SIG-M5 treated with dmso at 0.1 percent for 504 hours (cell line): ENCODE data around the gene RFC5.
"Not testable (repeated sequence)": the region's sequence is repeated elsewhere in the genome, so short reads cannot be mapped to it uniquely, and the experiment has no call there.

Experiments used
- DNase-seq: peaks from one replicate; lab custom pipeline; 2025; ENCODE audit not compliant: unreplicated experiment; lab: John Stamatoyannopoulos, UW

RFC5 gene

DNA sequence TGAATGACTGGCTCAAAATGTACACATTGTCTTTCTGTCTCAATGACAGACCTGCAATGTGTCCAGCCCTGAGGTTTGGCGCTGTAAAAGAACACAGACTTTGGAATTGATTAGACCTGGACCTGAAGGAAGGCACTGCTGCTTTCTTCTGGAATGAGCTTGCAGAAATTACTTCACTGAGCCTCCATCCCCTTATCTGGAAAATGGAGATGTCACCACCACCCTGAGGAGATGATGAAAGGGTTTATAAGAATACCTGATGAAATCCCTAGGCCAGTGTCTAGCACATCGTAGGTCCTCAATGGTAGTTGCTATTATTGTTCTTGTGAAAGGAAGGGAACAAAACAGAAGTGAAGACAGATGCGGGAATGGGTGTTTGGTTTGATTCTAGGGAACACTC is 54.1 kb downstream of the RFC5 start:
- no peak for DNase-seq

- DNase-seq: no peak
These were observed 57.3 kb downstream of the RFC5 start for GRCh38 chr12:118073768-118074167.

DNA sequence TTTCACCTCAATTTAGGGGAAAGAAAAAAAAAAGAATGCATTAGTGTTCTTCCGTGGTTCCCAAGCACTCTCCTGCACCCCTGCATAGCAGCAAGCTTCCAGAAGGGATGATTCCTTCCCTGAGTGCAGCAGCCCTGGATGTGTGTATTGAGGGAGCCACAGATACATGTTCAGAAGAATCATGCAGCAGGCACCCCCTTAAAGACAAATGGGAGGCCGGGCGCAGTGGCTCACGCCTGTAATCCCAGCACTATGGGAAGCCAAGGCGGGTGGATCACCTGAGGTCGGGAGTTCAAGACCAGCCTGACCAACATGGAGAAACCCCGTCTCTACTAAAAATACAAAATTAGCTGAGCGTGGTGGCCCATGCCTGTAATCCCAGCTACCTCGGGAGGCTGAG is 65.0 kb downstream of the RFC5 start:
- DNase-seq: not testable (repeated sequence)
